NCI-H187 treated with DMSO at 0.1 percent for 48 hours (cell line): ENCODE data around the gene ZNF367.

Source experiments
- DNase-seq: peaks from one replicate; lab custom pipeline; 2025; lab: John Stamatoyannopoulos, UW

ZNF367 gene

DNA sequence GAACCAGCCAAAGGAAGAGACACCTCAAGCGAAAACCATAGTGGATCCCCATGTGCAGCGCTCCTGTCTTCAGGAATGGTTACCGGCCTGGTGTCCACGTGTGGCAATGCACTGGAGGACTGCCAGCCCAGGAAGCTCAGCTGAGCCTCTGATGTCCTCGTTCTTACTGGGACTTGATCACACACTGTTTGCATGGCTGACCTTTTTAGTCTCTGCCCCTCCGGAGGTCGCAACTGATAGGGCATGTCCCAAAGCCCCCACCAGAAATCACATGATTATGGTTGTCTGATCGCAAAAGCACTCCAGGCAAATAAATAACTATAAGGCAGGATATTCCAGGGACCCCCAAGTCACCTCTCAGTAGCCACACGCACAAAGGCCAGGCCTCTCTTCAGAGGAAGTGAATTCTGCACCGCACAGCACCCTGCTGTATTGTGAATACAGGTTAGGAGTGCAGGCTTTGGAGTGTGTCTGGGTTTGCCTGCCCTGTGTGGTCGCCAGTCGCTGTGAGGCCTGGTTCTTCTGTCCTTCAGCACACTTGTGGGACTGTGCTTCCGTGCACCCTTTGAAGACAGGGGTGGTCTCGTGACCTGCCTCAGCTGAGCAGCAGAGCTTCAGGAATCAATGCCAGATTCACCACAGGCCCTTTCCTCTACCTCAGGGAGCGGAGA is 18.4 kb upstream of the ZNF367 start:
- no peak for DNase-seq

DNA sequence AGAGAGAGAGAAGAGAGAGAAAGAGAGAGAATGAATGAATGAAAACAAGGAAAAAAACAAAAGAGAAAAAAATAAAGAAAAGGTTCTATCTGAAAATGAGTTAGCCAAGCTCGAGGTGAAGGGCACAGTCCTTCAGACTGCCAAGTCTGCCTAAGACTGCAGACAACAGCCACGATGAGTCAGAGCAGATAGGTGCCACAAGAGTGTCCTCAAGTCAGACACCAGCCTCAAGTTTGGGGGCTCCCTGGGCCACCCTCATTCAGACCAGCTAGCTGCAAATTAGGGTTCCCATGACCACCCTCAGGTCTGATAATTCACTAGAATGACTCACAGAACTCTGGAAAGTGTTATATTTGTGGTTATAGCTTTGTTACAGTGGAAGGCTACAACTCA is 17.9 kb upstream of the ZNF367 start:
- no peak for DNase-seq

DNA sequence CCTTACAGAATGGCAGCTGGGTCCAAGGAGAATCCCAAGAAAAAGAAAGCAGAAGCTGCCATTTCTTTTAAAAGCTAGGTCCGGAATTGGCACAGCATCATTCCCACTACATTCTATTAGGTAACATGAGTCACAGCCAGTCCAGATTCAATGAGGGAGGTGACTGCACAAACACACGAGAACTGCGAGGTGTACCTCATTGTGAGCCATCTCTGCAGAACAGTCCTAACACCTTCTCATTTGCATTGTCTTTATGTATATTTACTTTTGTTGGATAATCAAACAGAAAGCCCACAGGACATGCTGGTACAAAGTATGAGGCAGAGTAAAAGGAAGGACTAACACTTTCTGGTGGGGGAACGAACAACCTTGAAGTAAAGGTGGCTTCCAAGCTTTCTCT is 17.2 kb upstream of the ZNF367 start:
- DNase-seq: no peak

DNA sequence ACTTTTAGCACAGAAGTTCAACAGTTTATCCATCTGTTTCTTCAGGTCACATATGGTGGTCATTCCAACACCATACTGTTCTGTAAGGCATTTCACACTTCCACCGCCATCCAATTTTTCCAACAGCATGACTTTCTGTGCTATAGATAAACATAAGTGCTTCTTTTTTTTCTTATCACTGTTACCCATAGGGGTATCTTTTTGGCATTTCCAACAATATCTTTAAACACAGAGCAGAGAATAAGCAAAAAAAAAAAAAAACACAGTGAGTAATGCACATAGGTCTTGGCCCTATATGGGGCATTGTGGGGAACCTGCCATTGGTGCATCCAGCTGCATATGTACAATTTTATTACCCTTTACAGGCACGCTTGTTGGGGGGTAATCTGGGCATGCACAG is 12.2 kb upstream of the ZNF367 start:
- DNase-seq: no peak

DNA sequence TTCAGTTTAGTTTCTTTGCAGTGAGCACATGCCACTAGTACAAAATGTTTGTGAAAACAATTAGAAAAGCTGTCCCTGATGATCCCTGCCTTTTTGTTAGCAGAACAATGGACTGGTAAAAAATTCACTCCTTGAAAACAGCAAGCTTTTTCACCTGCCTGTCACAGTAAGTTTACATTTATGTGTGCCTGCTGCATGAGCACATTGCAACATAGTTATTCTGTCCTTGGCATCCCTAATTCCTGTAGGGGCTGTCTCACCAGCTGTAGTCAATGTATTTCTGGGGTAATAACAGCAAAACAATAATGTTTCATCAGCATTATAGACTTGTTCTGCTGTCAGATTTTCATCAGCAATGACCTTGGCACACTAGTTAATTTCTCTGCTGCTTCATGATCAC is 11.6 kb upstream of the ZNF367 start:
- no peak for DNase-seq

DNA sequence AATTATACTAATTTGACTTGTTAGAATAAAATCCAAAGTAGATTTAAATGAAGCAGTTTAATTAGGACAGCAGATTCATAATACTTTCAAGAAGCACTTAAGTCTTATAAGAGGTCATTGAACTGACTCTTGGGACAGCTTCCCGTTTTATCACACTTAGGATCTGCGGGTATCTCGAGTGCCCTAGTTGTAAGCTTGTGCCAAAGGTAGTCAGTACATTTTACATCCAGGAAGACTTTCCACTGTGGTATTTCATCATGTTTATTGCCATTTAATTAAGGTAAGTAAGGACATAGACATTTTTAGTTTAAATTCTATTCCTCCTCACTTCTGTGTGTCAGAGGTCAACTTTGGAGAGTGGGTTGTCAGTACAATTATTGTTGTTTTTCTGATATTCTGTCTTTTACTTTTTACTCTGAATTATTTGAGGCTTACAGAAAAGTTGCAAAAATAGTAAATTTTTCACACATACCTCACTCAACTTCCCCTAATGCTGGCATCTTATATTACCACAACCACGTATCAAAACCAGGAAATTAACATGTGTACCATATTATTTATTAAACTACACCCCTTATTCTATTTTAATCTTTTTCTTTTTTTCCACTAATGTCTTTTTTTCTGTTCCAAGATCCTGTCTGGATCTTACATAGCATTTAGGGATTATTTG is 7.5 kb upstream of the ZNF367 start:
- no peak for DNase-seq

DNA sequence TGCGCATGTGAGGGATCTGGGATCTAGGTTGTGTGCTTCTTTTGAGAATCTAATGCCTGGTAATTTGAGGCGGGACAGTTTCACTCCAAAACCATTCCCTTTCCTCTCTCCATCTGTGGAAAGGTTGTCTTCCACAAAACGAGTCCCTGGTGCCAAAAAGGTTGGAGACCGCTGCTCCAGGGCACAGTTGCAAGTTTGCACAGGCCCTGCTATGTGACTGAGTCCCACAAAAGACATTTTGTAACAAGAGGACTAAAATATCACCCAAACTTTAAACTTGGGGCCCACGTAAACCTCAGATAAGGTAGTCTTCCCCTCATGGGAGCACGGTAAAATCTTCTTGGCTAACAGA is 5.8 kb upstream of the ZNF367 start:
- no peak for DNase-seq

DNA sequence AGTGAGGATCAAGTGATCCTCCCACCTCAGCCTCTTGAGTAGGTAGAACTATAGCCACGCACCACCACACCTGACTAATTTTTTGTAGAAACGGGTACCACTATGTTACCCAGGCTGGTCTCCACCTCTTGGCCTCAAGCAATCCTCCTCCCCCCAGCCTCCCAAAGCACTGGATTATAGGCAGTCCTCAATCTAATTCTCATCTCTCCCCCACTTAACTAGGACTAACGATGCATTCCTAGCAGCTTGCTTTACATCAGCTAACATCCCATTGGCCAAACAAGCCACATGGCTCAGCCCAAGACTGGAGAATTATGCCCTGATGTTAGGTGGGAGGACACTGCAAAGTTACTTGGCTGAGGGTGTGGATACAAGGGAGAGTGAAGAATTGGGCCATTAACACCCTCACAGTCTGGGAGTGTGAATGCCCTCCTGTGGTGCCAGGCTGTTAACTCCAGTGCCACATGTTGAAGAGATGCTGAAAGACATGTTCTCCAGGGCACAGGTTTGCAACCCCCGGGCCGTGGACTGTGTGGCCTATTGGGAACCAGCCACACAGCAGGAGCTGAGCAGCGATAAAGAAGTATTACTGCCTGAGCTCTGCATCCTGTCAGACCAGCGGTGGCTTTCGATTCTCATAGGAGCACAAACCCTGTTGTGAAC is 5.3 kb upstream of the ZNF367 start:
- no peak for DNase-seq

DNA sequence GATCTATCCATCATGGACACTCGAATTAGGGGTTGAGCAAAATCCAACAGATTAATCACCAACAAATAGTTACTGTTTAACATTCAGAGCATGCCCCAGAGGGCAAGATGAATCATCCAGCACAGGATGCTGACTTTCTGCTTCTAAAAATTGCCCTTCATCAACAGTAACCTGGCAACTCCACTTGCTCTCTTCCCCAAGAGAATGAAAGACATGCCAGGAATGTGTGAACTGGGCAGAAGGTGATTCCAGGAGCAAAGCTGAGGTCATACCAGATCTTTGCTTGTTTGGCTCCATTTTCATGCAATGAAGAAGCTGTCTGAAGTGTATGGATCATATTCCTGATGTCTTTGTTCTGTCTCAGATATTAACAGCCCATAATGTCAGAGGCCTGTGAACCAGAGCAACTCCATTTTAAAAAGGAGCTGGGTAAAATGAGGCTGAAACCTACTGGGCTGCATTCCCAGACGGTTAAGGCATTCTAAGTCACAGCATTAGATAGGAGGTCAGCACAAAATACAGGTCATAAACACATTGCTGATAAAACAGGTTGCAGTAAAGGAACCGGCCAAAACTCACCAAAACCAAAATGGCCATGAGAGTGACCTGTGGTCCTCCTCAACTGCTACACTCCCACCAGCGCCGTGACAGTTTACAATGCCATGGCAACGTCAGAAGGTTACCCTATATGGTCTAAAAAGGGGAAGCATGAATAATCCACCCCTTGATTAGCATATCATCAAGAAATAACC is 2.5 kb upstream of the ZNF367 start:
- no peak for DNase-seq

DNA sequence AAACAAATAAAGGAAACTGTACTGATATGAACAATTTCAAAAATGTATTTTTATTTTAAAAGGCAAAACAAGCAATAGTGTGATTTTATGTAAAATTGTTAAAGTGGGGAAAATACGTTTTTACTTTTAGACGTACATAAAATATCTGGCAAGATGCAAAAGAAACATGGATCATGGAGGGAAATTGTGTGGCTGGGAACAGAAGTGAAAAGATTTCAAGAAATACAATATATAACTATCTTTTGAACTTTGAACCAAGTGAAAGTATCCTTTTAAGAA is 1.5 kb upstream of the ZNF367 start:
- no peak for DNase-seq

DNA sequence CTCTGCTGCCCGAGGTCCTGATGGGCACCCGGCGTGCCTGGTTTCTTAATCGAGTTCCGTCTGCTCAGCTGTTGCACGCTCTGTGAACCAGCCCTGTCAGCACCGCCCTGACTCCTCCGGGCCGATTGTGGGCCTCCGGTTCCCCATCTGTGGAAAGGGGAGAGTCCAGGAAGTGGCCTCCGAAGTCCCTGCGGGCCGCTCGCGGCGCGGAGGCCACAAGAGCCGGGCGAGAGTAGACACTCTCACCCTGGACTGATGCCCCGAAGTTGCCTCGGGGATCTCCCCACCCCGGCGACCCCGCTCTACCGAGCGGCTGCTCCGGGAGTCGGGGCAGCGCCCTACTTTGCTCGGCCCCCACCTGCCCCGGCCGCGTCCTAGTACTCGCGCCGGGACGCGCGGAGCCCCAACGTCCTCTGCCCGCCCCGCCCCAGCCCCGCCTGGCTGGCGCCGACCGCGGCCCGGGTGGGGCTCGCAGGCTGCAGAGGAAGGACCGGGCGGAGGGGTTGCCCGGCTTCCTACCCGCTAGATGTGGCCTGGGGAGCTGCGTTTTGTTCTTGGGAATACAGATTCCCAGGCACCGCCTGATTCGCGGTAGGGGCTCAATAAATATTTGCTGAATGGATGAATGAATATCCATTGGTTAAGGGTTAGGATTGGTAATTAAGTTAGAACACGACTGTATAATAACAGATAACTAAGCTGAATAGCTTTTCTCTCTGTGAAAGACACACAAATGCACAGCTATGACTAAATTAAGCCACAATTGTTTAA is 935 bp upstream of the ZNF367 start:
- no peak for DNase-seq

DNA sequence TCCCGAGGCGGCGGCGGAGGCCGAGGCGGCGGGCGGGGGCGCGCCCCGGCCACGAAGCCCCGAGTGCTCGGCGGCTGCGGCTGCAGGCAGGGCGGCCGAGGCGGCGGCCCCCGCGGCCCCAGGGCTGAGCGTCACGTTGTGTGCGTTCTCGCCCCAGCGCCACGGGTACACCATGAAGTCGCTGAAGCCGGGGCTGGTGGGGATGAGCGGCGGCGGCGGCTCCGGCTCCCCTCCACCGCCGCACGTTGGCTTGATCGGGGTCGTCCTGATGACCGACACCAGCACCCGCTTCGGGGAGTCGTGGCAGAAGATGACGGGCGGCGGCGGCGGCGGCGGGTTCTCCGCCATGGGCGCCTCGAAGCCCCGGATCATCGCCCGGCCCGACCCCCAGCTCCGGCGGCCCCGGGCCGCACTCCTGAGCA is 498 bp downstream of the ZNF367 start:
- DNase-seq: no peak

DNA sequence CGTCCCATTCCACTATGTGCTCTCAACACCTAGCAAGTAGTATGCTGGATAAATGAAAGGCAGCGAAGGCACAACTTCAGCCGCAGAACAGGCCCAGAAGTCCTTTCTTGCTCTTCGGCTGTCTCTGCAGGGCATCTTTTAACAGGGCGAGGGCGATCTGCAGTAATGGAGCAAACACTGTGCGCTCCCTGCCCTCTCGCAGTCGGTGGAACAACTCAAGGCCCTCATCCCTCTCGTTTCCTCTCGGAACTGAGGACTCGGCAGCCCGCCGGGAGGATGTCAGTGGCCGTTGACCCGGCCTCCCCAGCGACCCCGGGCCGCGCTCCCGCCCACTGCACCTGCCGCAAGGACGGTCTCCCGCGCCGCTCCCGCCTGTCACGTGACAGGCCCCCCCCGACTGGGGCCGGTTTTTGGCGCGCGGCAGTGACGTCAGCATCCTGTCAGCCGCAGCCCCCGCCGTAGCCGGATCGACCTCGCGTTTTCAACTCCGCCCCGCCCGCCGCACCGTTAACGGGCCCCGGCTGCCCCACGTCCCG is 1.1 kb downstream of the ZNF367 start:
- DNase-seq: no peak

DNA sequence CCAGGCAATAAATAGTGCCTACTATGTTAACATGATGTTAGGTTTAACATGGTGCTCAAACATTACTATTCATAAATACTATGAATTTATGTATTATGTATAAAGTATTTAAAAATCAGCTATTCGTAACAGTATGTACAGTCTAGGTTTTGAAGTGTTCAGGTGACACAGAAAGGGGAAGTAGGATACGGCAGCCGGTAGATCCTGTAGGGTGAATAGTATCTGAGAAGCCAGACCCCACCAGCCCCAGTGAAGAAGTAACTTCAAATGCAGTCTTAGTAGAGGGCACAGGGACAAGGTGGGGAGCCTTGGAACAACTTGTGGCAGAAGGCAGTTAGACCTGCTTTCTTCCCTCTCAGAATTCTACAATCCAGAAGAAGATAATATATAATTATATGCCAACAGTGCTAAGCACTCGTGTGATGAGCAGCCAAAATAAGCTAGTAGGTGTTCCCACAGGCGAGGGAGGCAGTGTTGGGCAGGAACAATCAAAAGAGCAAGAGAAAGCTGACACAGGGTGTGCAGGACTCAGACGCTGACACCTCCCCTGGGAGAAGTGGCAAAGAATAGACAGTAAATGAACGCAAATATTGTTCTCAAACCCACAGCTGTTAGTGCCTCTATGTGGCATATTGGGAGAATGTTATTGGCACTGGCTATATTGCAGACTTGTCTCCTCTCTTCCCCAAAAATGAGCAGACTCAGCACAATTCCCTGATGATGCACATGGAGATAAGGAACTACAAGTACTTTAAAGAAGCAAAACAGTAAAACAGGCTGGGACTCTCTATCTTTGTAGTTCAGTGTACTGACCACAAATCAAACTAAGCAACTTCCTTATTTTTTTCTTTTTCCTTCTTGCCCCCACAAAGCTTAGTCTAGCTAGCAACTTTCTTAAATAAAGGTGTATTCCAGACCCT is 4.6 kb downstream of the ZNF367 start:
- DNase-seq: no peak

DNA sequence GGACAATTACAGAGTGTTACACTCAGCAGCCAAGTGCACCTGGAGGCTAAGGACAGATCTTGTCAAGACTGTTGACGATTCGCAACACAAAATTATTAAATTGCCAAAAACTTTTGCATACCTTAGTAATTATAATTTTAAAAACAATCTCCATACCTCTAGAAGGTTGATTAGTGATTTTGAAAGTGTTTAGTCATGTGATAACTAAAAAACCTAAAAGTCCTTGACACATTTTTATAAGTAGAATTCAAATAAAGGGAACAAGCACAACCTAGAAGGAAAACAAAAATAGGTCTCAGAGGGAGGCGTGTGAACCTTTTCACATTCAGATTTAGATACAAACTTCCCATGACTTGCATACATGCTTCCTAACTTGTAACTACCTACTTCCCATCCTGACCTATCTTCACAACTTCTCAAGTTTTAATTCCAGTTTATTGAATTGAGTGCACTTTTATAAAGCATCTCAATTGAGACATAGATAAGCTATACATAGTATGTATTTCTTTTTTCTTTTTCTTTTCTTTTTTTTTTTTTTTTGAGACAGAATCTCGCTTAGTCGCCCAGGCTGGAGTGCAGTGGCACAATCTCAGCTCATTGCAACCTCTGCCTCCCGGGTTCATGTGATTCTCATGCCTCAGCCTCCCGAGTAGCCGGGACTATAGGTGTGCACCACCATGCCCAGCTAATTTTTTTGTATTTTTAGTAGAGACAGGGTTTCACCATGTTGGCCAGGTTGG is 5.8 kb downstream of the ZNF367 start:
- DNase-seq: no peak

DNA sequence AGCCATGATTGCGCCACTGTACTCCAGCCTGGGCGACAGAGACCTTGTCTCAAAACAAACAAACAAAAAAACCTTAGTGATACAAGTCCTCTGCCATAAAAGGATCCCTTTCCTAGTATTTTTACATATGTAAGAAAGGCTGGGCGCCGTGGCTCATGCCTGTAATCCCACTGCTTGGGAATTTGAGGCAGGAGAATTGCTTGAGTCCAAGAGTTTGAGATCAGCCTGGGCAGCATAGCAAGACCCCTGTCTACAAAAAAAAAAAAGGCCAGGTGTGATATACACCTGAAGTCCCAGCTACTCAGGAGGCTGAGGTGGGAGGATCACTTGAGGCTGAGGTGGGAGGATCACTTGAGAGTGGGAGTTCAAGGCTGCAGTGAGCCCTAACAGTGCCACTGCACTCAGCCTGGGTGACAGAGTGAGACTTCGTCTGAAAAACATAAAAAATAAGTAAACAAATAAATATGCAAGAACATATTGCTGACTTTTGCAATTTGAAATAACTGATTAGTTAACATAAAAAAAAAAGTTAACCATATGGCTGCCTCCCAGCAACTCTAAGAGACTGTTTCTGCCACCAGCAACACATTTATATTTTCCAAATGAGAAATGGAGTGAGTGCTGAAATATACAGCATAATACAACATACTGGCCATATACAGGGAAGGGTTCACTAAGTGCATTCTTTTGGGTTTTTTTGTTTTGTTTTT is 6.9 kb downstream of the ZNF367 start:
- no peak for DNase-seq

DNA sequence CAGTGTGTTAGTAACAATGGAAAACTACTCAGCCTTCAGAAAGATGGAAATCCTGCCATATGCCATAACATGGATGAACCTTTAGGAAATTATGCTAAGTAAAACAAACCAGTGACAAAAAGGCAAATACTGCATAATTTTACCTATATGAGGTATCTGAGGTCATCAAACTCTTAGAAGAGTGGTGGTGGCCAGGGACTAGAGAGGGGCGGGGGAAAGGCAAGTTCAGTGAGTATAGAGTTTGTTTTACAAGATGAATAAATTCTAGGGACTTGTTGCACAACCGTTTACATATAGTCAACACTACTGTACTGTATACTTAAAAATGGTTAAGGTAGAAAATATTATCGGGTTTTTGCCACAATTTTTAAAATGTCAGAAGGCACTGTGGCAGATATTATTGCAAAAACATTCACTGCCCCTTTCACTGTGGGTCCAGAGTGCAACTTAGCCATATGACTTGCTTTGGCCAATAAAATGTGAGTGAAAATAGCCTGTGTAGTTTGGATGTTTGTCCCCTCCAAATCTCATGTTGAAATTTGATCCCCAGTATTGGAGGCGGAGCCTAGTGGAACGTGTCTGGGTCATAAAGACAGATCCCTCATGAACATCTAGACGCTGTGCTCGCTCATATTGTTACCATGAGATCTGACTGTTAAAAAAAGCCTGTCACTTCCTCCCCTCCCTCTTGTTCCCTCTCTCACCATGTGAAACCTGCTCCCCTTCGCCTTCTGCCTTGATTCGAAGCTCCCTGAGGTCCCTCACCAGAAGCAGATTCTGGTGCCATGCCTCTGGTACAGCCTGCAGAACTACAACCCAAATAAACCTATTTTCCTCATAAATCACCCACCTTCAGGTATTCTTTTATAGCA is 9.5 kb downstream of the ZNF367 start:
- DNase-seq: no peak

DNA sequence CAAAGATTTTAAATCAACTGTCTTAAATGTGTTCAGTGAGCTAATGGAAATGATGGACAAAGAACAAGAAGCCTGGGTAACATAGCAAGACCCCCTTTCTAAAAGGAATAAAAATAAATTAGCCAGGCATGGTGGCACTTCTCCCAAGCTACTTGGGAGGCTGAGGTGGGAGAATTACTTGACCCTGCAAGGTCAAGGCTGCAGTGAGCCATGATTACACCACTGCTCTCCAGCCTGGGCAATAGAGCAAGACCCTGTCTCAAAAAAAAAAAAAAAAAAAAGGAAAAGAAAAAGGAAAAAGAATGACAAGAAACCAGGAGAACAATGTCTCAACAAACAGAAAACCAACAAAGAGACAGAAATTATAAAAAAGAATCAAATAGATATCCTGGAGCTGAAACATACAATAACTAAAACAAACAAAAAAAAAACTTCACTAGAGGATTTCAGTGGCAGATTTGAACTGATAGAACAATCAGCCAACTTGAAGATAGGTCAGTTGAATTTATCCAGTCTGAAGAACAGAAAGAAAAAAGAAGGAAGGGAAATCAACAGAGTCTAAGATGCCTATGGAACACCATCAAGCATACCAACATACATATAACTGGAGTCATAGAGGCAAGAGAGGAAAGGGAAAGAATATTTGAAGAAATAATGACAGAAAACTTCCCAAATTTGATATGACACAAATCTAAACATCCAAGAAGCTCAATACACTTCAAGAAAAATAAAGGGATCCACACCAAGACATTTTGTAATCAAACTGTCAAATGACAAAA is 17.8 kb downstream of the ZNF367 start:
- no peak for DNase-seq
